CD14-positive monocyte (primary cell): ENCODE measurements around the gene ITPR3. TPM values are rescaled to one million over a fixed set of nuclear protein-coding genes. Genes with fewer than 3 reads are reported as not detected.

ENCODE experiments used
- DNase-seq, 3 donors: peaks; one replicate each; pipeline ENCODE4 v3.0.0-alpha.2; 2011 to 2022
- H2AFZ ChIP-seq: 2 replicates; pipeline ENCODE4 v1.6.0; 2012; ENCODE audit warnings: mild to moderate bottlenecking, low read depth, low read length, inconsistent platforms; ENCODE audit not compliant: insufficient read depth, poor library complexity, severe bottlenecking
- H3K27ac ChIP-seq, 2 donors: 1 replicate in 1 of 2; 2 replicates in 1 of 2; pipeline ENCODE4 v1.5.1; 2012 to 2013; ENCODE audit warnings: low read length in 2 of 2, control low read depth in 1 of 2, inconsistent platforms in 1 of 2, low read depth in 1 of 2, mild to moderate bottlenecking in 1 of 2
- H3K27me3 ChIP-seq, 2 donors: one replicate each; pipeline versions ENCODE4 v1.6.0 to v1.6.1; 2011 to 2013; ENCODE audit warnings: low read length in 2 of 2; ENCODE audit not compliant: control insufficient read depth in 2 of 2, insufficient read depth in 2 of 2
- H3K36me3 ChIP-seq, 2 donors: replicated peaks in 1 of 2; 1 replicate in 1 of 2; 2 replicates in 1 of 2; pipeline versions ENCODE4 v1.5.1 to v1.6.1; 2012 to 2013; ENCODE audit warnings: low read length in 2 of 2, control low read depth in 1 of 2, inconsistent platforms in 1 of 2, mild to moderate bottlenecking in 1 of 2; ENCODE audit not compliant: insufficient read depth in 2 of 2, control insufficient read depth in 1 of 2
- H3K4me1 ChIP-seq, 2 donors: 1 replicate in 1 of 2; 2 replicates in 1 of 2; pipeline versions ENCODE4 v1.5.1 to v1.6.1; 2012 to 2013; ENCODE audit warnings: low read length in 2 of 2, control low read depth in 1 of 2, inconsistent platforms in 1 of 2, mild to moderate bottlenecking in 1 of 2, moderate library complexity in 1 of 2; ENCODE audit not compliant: insufficient read depth in 2 of 2, control insufficient read depth in 1 of 2
- H3K4me2 ChIP-seq: replicated peaks from 2 replicates; pipeline ENCODE3; 2012; ENCODE audit warnings: low read length, moderate library complexity, mild to moderate bottlenecking; ENCODE audit not compliant: poor library complexity, severe bottlenecking; ENCODE audit errors: extremely low read depth
- H3K4me3 ChIP-seq, 3 experiments: fragments of 200-600 bp in 1 of 3; sonication (generic) in 1 of 3; replicated peaks in 1 of 3; 1 replicate in 2 of 3; 2 replicates in 1 of 3; pipeline ENCODE4 v1.5.1; 2011 to 2013; ENCODE audit warnings: low read length in 3 of 3, mild to moderate bottlenecking in 3 of 3, control low read depth in 2 of 3, low read depth in 2 of 3, inconsistent platforms in 1 of 3, moderate library complexity in 1 of 3
- H3K79me2 ChIP-seq: 2 replicates; pipeline ENCODE4 v1.6.0; 2012; ENCODE audit warnings: mild to moderate bottlenecking, control low read depth, inconsistent platforms, low read length, moderate library complexity; ENCODE audit not compliant: insufficient read depth
- H3K9ac ChIP-seq: 2 replicates; pipeline ENCODE4 v1.6.0; 2017; ENCODE audit warnings: low read length, mild to moderate bottlenecking; ENCODE audit not compliant: insufficient read depth, poor library complexity, severe bottlenecking
- H3K9me3 ChIP-seq, 2 donors: replicated peaks in 1 of 2; 1 replicate in 1 of 2; 2 replicates in 1 of 2; pipeline versions ENCODE4 v1.5.1 to v1.6.1; 2012 to 2013; ENCODE audit warnings: low read length in 2 of 2, control low read depth in 1 of 2; ENCODE audit not compliant: control insufficient read depth in 1 of 2, insufficient read depth in 1 of 2
- H4K20me1 ChIP-seq: 2 replicates; pipeline ENCODE4 v1.6.0; 2012; ENCODE audit warnings: mild to moderate bottlenecking, low read length, control low read depth, moderate library complexity; ENCODE audit not compliant: insufficient read depth
- H3K27ac Mint-ChIP-seq, 7 donors: one replicate each; pipeline ENCODE4 v1.8.0; 2020; ENCODE audit warnings: mild to moderate bottlenecking in 7 of 7, mixed read lengths in 7 of 7, moderate library complexity in 6 of 7, inconsistent platforms in 2 of 7
- H3K27me3 Mint-ChIP-seq, 3 donors: one replicate each; pipeline ENCODE4 v1.8.0; 2021 to 2022; ENCODE audit warnings: low read depth in 3 of 3, mild to moderate bottlenecking in 3 of 3, mixed read lengths in 3 of 3, moderate library complexity in 3 of 3, inconsistent platforms in 1 of 3
- H3K36me3 Mint-ChIP-seq, 2 donors: one replicate each; pipeline ENCODE4 v1.8.0; 2020; ENCODE audit warnings: mixed read lengths in 2 of 2, inconsistent platforms in 1 of 2, mild to moderate bottlenecking in 1 of 2
- H3K4me1 Mint-ChIP-seq: one replicate; pipeline ENCODE4 v1.8.0; 2020; ENCODE audit warnings: mild to moderate bottlenecking, mixed read lengths
- H3K4me3 Mint-ChIP-seq, 2 donors: one replicate each; pipeline ENCODE4 v1.8.0; 2020; ENCODE audit warnings: mild to moderate bottlenecking in 2 of 2, mixed read lengths in 2 of 2, moderate library complexity in 1 of 2
- H3K9me3 Mint-ChIP-seq, 7 donors: one replicate each; pipeline ENCODE4 v1.8.0; 2020 to 2022; ENCODE audit warnings: mixed read lengths in 7 of 7, mild to moderate bottlenecking in 6 of 7, moderate library complexity in 6 of 7, inconsistent platforms in 2 of 7
- WGBS: methylation state at CpG from one replicate; pipeline ENCODE4 v1.1.5; 2013; ENCODE audit warnings: missing lambda C conversion rate; ENCODE audit not compliant: insufficient coverage; 5-methylcytosine and 5-hydroxymethylcytosine counted together
- intact Hi-C, 2 donors: fragments of 100-400 bp; cut with micrococcal nuclease; formaldehyde crosslinking; loops; one replicate each; pipeline versions ENCODE4 v1.15.0 to v1.15.1; 2023
- polyA plus RNA-seq, 3 donors: library from polyadenylated mRNA; depleted of rRNA in 1 of 3; unstranded in 2 of 3; stranded (reverse) in 1 of 3; fragments of 300-500 nt in 2 of 3; fragments of >200 nt in 1 of 3; fragmentation: Illumina TruSeq in 2 of 3; gene quantifications; 1 replicate in 2 of 3; 2 replicates in 1 of 3; pipeline ENCODE4 v1.2.3, GENCODE V29; 2012 to 2021
- TF ChIP-seq, protein P1 (sequence below): fragments of 200-600 bp; IDR thresholded peaks from one replicate; pipeline ENCODE4 v1.8.0; 2022; ENCODE audit warnings: antibody characterized with exemption, mild to moderate bottlenecking

Gene ITPR3
- polyA plus RNA-seq, 3 donors = 1.8 TPM; not detected in 2

DNA sequence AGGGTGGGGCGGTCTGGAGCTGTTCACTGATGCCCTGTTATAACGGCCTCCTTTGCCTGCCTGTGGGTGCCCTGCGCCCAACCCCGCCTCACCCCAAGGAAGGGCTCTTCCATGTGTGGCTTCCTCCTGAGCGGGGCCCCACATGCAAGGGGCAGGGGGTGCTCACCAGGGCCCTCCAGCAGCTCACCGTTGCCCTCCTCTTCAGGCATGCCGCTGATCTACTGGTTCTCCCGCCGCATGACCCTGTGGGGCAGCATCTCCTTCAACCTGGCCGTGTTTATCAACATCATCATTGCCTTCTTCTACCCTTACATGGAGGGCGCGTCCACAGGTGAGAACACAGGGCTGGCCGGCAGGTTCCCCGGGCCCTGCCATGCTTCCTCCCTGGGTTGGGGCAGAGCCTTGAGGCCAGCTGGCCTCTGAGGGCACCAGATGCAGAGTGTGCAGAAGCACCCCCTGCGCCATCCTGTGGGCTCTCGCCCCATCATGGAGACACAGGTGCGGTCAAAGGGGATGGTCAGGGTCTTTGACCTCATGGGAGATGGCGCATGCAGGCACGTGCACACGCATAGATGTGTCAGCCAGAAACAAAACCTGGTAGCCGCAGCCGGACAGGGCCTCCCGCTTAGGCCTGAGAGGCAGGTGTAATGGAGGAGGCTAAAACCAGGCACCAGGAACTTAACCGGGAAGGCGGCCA is 67.5 kb downstream of the ITPR3 start:
- peaks cover 17 to 50% of the 10 kb centered on the region in 2 donors for H3K36me3 Mint-ChIP-seq
- H3K4me3 Mint-ChIP-seq = no peak overlapping the region
- DNase-seq = no peak
- no peak overlapping the region for H3K27ac Mint-ChIP-seq
- TF ChIP-seq, protein P1, sequence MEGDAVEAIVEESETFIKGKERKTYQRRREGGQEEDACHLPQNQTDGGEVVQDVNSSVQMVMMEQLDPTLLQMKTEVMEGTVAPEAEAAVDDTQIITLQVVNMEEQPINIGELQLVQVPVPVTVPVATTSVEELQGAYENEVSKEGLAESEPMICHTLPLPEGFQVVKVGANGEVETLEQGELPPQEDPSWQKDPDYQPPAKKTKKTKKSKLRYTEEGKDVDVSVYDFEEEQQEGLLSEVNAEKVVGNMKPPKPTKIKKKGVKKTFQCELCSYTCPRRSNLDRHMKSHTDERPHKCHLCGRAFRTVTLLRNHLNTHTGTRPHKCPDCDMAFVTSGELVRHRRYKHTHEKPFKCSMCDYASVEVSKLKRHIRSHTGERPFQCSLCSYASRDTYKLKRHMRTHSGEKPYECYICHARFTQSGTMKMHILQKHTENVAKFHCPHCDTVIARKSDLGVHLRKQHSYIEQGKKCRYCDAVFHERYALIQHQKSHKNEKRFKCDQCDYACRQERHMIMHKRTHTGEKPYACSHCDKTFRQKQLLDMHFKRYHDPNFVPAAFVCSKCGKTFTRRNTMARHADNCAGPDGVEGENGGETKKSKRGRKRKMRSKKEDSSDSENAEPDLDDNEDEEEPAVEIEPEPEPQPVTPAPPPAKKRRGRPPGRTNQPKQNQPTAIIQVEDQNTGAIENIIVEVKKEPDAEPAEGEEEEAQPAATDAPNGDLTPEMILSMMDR = no peak
- H3K4me2 ChIP-seq = no peak overlapping the region
- no peak overlapping the region for H3K4me3 ChIP-seq
- H2AFZ ChIP-seq = no peak overlapping the region
- peaks cover 12% of the 10 kb centered on the region for H3K4me1 Mint-ChIP-seq
- H3K9me3 ChIP-seq = no peaks in the 10 kb centered on the region
- no peak overlapping the region for H3K9ac ChIP-seq
- H3K27me3 ChIP-seq = no peaks in the 10 kb centered on the region
- no peaks in the 10 kb centered on the region for H3K36me3 ChIP-seq
- peaks cover 4 to 10% of the 10 kb centered on the region in 2 donors for H3K4me1 ChIP-seq
- H3K79me2 ChIP-seq = no peaks in the 10 kb centered on the region
- no peaks in the 10 kb centered on the region for H4K20me1 ChIP-seq
- peaks cover 0 to 2% (median 0%) of the 10 kb centered on the region in 7 donors for H3K9me3 Mint-ChIP-seq
- intact Hi-C loops = no loop called here
- no peak overlapping the region for H3K27ac ChIP-seq
- H3K27me3 Mint-ChIP-seq = peaks cover 0 to 2% (median 0%) of the 10 kb centered on the region in 3 donors
- 92% methylated on average over 23 of the region's 25 CpGs for WGBS

- H3K9me3 ChIP-seq = no peaks in the 10 kb centered on the region
- no peaks in the 10 kb centered on the region for H4K20me1 ChIP-seq
- no peaks in the 10 kb centered on the region for H3K36me3 ChIP-seq
- no peaks in the 10 kb centered on the region for H3K27me3 ChIP-seq
- H3K27me3 Mint-ChIP-seq = peaks cover 0 to 2% (median 0%) of the 10 kb centered on the region in 3 donors
- WGBS = 87% methylated on average over 12 of the region's 12 CpGs
- peaks cover 21 to 53% of the 10 kb centered on the region in 2 donors for H3K36me3 Mint-ChIP-seq
- no peak overlapping the region for H3K4me2 ChIP-seq
- intact Hi-C loops = no loop called here
- peaks cover 0 to 2% (median 0%) of the 10 kb centered on the region in 7 donors for H3K9me3 Mint-ChIP-seq
- H3K4me1 Mint-ChIP-seq = peaks cover 12% of the 10 kb centered on the region
- peaks cover 4 to 10% of the 10 kb centered on the region in 2 donors for H3K4me1 ChIP-seq
- no peak overlapping the region for H3K4me3 ChIP-seq
- no peak for DNase-seq
- H2AFZ ChIP-seq = no peak overlapping the region
- H3K27ac ChIP-seq = no peak overlapping the region
- TF ChIP-seq, protein P1 = no peak
- H3K4me3 Mint-ChIP-seq = no peak overlapping the region
- H3K9ac ChIP-seq = no peak overlapping the region
- no peak overlapping the region for H3K27ac Mint-ChIP-seq
- no peaks in the 10 kb centered on the region for H3K79me2 ChIP-seq
These were observed 68.0 kb downstream of the ITPR3 start for GRCh38 chr6:33689148-33689494.
